ENCODE data around the gene SLC6A4. TPM values are rescaled to one million over a fixed set of nuclear protein-coding genes. Genes with fewer than 3 reads are reported as not detected.

The SLC6A4 gene
- total and polyA plus RNA-seq, 4 donors = 3.5 to 12.7 (median 8.8) TPM

GRCh38 chr17:30254150-30254549, 18.7 kb upstream of the SLC6A4 start:
- TF ChIP-seq CTCF (IDR thresholded peaks at IDR 0.05; ENCODE audit: control extremely low read depth, extremely low read depth) = no peak
- 78 to 85% methylated on average over 1 of the region's 1 CpG for WGBS, 2 donors
- no peak overlapping the region for H3K4me3 ChIP-seq
- ATAC-seq (ENCODE audit: insufficient read depth, low FRiP score) (no peak), DNase-seq (no peak)
- no peak overlapping the region for H3K27ac ChIP-seq (ENCODE audit: low read depth in 1 of 2, low read length in 1 of 2)
- no peaks in the 10 kb centered on the region for H3K27me3 ChIP-seq (ENCODE audit: control insufficient read depth in 3 of 3, insufficient read depth in 3 of 3, low read length in 2 of 3)
- H3K9ac ChIP-seq (ENCODE audit: insufficient read depth in 1 of 2, low read length in 2 of 2) = no peak overlapping the region
- H3K36me3 ChIP-seq (ENCODE audit: control insufficient read depth in 4 of 4, insufficient read depth in 4 of 4, low read length in 4 of 4) = peaks cover 2 to 27% (median 15%) of the 10 kb centered on the region in 4 donors
- peaks cover 0 to 6% (median 0%) of the 10 kb centered on the region in 5 donors for H3K4me1 ChIP-seq (ENCODE audit: control insufficient read depth in 5 of 5, insufficient read depth in 5 of 5, low read length in 5 of 5)
- no peaks in the 10 kb centered on the region for H3K9me3 ChIP-seq (ENCODE audit: control insufficient read depth in 4 of 4, insufficient read depth in 3 of 4, low read length in 3 of 4)

DNA sequence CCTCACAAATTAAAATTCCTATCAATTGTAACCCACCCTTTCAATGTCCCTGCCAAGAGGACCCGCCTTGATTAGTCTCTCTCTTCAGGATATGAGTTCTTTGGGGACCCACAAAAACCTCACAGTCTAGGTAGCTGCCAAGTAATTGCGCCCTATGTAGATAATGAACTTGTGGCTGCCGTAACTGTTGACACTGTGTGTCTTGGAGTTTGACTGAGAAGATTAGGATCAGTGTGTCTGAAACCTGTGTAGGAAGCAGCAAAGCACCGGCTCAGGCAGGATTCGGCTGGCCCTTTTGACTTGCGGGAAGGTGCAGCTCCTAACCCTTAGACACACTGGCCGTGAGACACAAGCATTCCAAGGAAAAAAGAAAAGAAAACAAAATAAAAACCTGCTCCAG, 17.8 kb upstream of the SLC6A4 start:
- H3K9ac ChIP-seq (ENCODE audit: insufficient read depth in 1 of 2, low read length in 2 of 2) = no peak overlapping the region
- H3K27ac ChIP-seq (ENCODE audit: low read depth in 1 of 2, low read length in 1 of 2) = peak overlapping the region in 1 of 2 donors; percentile 20
- 69 to 77% methylated on average over 7 of the region's 7 CpGs for WGBS, 2 donors
- no peaks in the 10 kb centered on the region for H3K9me3 ChIP-seq (ENCODE audit: control insufficient read depth in 4 of 4, insufficient read depth in 3 of 4, low read length in 3 of 4)
- no peak for TF ChIP-seq CTCF (IDR thresholded peaks at IDR 0.05; ENCODE audit: control extremely low read depth, extremely low read depth)
- no peak for DNase-seq
- H3K27me3 ChIP-seq (ENCODE audit: control insufficient read depth in 3 of 3, insufficient read depth in 3 of 3, low read length in 2 of 3) = no peaks in the 10 kb centered on the region
- no peak overlapping the region for H3K4me3 ChIP-seq
- peaks cover 4 to 30% (median 21%) of the 10 kb centered on the region in 4 donors for H3K36me3 ChIP-seq (ENCODE audit: control insufficient read depth in 4 of 4, insufficient read depth in 4 of 4, low read length in 4 of 4)
- peaks cover 0 to 3% (median 0%) of the 10 kb centered on the region in 5 donors for H3K4me1 ChIP-seq (ENCODE audit: control insufficient read depth in 5 of 5, insufficient read depth in 5 of 5, low read length in 5 of 5)
- ATAC-seq (ENCODE audit: insufficient read depth, low FRiP score) = no peak

DNA sequence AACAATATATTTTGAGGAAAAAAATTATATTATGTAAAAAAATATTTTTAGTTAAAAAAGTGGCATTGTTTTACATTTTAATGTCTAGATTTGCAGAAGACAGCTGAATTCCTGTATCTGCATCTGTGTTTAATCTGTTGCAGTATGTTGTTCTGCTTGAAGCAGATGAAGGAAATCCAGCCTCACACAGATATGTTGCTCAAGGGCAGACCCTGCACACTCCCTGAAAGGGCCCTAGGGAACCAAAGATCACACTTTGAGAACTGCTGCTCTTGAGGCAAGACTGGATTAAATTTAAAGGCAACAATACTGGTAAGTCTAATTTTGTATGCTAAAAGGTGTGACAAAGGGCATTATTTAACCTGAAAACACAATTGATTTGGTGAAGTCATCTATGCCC, 16.4 kb upstream of the SLC6A4 start:
- TF ChIP-seq CTCF (IDR thresholded peaks at IDR 0.05; ENCODE audit: control extremely low read depth, extremely low read depth) = no peak
- peaks cover 11 to 34% (median 20%) of the 10 kb centered on the region in 4 donors for H3K36me3 ChIP-seq (ENCODE audit: control insufficient read depth in 4 of 4, insufficient read depth in 4 of 4, low read length in 4 of 4)
- H3K9ac ChIP-seq (ENCODE audit: insufficient read depth in 1 of 2, low read length in 2 of 2) = no peak overlapping the region
- DNase-seq (no peak), ATAC-seq (ENCODE audit: insufficient read depth, low FRiP score) (no peak)
- H3K27ac ChIP-seq (ENCODE audit: low read depth in 1 of 2, low read length in 1 of 2) = no peak overlapping the region
- H3K27me3 ChIP-seq (ENCODE audit: control insufficient read depth in 3 of 3, insufficient read depth in 3 of 3, low read length in 2 of 3) = no peaks in the 10 kb centered on the region
- H3K9me3 ChIP-seq (ENCODE audit: control insufficient read depth in 4 of 4, insufficient read depth in 3 of 4, low read length in 3 of 4) = no peaks in the 10 kb centered on the region
- H3K4me3 ChIP-seq = no peak overlapping the region
- H3K4me1 ChIP-seq (ENCODE audit: control insufficient read depth in 5 of 5, insufficient read depth in 5 of 5, low read length in 5 of 5) = peaks cover 0 to 3% (median 0%) of the 10 kb centered on the region in 5 donors

DNA sequence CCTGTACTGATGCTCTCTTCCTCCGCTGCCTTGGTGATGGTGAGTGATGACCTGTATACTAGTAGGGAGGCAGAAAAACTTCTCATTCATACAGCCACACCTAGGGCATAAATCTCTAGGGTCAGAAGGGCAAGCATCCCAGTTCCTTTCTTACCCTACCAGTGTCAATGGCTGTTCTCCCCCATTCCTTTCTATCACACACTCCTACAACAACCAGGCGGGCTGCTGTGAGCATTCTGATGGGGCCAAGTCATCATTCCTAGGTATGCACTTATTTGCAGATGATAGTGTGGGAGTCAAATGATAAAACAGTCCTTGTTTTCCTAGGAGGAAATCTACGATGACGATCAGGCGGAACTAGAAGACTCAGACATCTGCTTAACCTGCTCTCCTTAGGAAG, 14.0 kb upstream of the SLC6A4 start:
- Histone ChIP-seq H3K4me3 (no peak overlapping the region), H3K27me3 (ENCODE audit: control insufficient read depth in 3 of 3, insufficient read depth in 3 of 3, low read length in 2 of 3) (no peaks in the 10 kb centered on the region), H3K4me1 (ENCODE audit: control insufficient read depth in 5 of 5, insufficient read depth in 5 of 5, low read length in 5 of 5) (peaks cover 0 to 1% (median 0%) of the 10 kb centered on the region in 5 donors), H3K27ac (ENCODE audit: low read depth in 1 of 2, low read length in 1 of 2) (no peak overlapping the region), H3K36me3 (ENCODE audit: control insufficient read depth in 4 of 4, insufficient read depth in 4 of 4, low read length in 4 of 4) (peaks cover 11 to 34% (median 19%) of the 10 kb centered on the region in 4 donors), H3K9me3 (ENCODE audit: control insufficient read depth in 4 of 4, insufficient read depth in 3 of 4, low read length in 3 of 4) (no peaks in the 10 kb centered on the region), H3K9ac (ENCODE audit: insufficient read depth in 1 of 2, low read length in 2 of 2) (no peak overlapping the region)
- 97% methylated on average over 5 of the region's 5 CpGs for WGBS, 2 donors
- DNase-seq = no peak
- no peak for TF ChIP-seq CTCF (IDR thresholded peaks at IDR 0.05; ENCODE audit: control extremely low read depth, extremely low read depth)
- no peak for ATAC-seq (ENCODE audit: insufficient read depth, low FRiP score)

Data from lung (tissue), 12 donors.